Tracheal epithelial cell (primary cell): ENCODE results near the gene USP14. TPM values are rescaled to one million over a fixed set of nuclear protein-coding genes. Genes with fewer than 3 reads are reported as not detected.

Experiments used
- total RNA-seq: library from RNA; depleted of rRNA; stranded (reverse); fragments of >200 nt; gene quantifications from 2 replicates; pipeline ENCODE4 v1.2.1, GENCODE V29; 2014

Gene USP14
- total RNA-seq: 29.8 and 32.5 TPM in 2 replicates

DNA sequence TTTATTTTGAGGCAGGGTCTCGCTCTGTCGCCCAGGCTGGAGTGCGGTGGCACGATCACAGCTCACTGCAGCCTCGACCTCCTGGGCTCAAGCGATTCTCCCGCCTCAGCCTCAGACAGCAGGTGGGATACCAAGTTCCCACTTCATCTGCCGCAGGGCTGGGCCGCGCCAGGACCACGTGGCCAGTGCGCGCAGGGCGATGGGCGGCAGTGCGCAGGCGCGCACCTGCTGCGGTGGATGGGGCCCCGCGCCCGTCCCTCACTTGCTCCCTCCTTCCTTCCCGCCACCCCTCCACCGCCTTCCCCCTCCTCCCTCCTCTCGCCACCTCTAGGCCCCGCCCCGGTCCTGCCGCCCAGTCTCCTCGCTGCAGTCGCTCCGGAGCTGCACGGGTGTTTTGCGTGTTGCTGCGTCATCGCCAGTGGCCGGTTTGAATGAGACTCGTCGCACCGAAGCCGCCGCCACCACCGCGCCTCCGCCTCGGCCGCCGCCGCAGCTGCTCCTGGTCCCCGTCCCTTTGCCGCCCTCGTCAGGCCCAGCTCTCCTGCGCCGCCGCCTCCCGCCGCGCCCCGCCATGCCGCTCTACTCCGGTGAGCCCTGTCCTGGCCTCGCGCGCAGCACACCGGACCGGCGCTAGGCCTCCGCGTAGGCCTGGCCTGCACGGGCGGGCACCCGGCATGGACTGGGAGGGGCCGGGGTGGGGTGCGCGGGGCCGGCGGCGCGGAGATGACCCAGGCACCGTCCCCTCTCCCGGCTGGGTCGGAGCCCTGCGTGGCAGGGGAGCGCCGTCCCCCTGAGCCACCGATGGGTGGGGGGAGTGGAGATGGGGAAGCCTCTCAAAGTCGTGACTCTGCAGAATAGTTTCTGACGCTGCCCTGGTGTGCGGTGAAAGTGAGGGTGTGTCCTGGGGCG lies at the start of gene USP14:
TSS of gene USP14 (plus strand) at position 430 of the 909 bp plus-strand sequence. CDS start at position 572, 142 bp downstream.

Other genes with a start within 250 kb of the USP14 start
- 0.24 TPM in 1 of 2 replicates, not detected in the other for gene TUBB8B, start 108.9 kb upstream of the USP14 start, total RNA-seq
- 26.7 and 31.3 TPM in 2 replicates for gene THOC1, start 109.5 kb downstream of the USP14 start, total RNA-seq